Activated gamma-delta T cell (primary cell): ENCODE measurements around the gene APRT.
A peak's percentile ranks its signal among the peaks of the same experiment; 100 is the strongest.
"Not testable (repeated sequence)": the region's sequence is repeated elsewhere in the genome, so short reads cannot be mapped to it uniquely, and the experiment has no call there.

Experiments used
- DNase-seq: peaks from one replicate; lab custom pipeline; 2025; lab: John Stamatoyannopoulos, UW

The APRT gene

DNA sequence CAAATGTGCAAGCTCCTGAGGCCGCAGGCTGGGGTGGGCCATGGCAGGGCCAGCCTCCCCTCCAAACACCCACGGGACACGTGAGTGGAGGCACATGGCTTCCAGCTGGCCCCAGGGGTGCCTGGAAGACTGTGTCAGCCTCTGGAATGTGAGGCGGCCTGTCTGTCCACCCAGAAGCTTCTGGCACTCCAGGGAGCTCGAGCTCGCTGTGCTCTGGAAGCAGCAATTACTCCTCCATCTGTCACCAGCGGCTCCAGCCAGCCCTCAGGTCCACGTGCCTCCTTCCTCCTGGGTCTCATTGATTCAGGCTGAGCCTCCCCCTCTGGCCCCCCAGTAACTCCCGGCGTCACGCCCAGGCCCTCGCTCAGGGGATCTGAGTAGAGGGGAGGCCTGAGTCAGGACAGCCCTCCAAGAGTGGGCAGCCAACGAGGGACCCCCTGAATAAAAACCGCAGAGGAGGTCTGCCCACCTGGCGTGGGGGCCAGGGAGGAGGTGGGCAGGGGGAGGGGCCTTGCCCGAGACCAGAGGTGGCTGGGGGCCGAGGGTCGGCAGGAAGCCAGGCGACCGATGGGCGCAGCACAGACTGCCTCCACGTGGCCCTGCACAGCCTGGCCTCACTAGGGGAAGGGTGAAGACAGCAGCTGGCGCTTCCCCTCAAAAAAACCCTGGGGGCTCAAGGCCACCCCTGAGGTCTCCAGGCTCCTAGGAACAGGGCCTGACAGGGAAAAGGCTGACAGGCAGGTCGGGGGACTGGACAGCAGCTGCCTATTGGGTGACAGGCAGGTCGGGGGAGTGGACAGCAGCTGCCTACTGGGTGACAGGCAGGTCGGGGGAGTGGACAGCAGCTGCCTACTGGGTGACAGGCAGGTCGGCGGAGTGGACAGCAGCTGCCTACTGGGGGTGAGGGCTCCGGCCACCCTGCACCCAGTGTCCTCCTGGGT is 38.6 kb downstream of the APRT start:
- no peak for DNase-seq

DNA sequence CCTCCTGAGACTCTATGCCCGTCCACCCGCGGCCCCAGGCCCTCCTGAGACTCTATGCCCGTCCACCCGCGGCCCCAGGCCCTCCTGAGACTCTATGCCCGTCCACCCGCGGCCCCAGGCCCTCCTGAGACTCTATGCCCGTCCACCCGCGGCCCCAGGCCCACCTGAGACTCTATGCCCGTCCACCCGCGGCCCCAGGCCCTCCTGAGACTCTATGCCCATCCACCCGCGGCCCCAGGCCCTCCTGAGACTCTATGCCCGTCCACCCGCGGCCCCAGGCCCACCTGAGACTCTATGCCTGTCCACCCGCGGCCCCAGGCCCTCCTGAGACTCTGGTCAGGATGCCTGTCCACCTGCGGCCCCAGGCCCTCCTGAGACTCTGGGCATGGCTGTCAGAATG is 39.9 kb downstream of the APRT start:
- DNase-seq: not testable (repeated sequence)

DNA sequence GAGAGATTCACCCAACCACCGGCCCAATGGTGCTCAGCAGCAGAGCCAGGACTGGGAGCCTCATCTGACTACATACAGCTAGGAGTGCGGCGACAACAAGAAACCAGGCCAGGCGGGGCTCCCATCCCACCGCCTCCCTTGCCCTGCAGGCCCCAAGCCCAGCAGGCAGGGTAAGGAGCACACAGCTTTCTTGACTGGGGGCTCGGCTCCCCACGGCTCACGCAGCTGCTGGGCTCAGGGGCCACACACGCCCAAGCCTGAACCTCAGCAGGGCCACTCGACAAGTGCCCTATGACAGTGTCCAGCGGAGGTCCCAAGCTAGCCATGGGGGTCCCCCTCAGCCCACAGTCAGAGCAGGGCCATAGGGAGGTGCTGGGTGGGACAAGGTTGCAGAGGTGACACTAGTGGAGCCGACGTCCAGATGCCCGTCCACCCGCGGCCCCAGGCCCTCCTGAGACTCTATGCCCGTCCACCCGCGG is 40.4 kb downstream of the APRT start:
- DNase-seq: no peak

DNA sequence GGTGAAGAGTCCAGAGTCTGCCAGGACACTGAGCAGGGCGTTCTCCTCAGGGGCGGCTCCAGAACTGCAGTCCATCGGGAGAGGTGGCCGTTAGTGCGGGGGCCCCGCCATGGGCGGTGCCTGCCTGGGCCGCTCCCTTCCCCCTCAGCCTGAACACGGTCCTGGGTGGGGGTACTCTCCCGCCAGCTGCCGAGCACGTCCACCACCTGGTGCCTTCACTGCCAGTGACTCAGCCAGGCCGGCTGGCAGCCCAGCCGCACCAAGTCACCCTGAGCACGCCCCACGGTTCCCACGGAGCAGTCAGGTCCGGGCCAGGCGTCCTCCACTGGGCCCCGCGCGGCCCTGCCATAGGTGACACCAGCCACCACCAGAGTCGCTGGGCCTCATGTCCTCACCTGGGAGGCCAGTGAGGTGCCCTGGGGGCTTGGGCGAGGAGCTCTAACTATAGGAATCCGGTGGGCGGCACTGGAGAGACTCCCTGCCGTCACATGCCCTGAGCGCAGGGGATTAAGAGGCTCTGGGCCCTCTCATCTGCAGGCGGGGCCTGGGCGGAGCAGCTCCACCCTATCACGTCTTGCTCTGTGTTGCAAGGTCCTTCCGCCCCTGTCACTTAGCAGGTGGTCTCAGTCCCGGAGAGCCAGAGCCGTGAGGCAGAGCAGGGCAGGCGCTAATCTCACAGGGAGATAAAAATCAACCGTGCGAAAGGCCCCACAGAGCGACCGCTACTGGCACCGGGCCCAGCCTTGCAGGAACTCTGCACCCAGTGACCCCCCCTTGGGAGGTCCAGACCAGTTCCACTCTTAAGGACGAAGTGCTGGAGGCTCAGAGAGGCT is 41.1 kb downstream of the APRT start:
- DNase-seq: peak; percentile 32

DNA sequence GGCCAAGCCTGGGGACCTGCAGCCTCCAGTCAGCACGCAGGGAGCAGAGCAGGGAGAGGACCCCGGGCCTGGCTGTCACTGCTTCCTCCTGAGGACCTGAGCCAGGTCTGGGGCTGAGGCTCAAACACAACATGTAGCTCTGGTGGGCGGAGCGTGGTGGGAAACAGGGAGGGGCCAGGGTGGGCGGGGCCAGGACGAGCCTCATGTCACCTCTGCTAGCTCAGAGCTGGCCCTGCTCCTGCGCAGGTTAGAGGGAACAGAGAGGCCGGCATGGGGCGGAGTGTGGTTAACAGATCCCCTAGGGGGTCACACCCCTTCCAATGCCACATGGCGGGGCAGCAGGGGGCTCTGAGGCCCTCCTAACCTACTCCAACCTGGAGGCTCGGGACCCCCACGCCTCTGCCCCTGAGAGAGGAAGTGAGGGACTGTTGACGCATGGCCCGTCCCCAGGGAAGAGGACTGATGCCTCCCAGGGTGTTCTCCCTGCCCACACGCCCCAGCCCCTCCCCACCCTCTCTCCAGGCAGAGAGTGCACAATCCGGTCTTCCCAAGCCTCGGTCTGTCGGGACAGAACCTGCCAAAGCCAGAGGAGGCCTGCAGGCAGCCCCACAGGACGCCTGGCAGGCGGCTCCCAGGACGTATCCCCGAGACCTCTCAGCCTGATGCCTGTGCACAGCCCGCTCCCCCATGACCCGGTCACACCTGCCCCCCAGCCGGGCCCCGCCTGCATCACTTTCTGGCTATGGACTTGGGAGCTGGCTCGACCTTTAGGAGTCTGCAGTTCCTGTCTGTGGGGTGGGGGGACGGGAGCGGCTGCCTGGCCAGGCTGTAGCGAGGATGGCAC is 41.9 kb downstream of the APRT start:
- DNase-seq: no peak

DNA sequence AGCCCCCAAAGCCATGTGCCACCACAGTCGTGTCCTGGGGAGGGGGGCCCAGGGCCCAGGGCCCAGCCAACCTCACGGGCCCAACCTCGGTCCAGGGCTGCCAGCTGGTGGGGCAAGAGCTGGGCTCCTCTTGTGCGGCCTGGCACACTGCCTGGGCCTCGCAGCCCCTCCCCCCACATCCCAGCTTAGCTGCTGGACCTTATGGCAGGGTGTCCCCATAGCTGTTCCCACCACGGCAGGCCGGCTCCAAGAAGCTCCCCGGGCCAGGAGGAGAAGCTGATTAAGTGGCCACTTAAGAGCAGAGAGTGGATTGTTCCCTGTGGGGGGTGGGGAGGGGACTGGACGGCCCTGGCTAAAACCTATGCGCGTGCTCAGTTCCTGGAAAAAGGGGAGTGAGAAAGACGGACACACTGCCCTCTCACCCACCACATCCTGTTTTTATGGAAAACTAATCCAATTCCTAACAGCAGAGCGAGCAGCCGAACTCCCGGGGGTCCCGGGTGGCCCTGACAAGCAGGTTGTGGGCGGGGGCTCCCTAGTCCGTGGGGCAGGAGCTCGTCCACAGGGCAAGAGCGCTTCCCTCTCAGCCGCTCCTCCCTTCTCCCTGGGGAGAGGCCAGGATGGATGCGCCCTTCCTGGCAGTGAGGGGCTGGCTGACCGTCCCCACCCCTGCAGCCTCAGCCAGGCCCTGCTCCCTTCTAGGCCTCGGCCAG is 43.5 kb downstream of the APRT start:
- no peak for DNase-seq

DNA sequence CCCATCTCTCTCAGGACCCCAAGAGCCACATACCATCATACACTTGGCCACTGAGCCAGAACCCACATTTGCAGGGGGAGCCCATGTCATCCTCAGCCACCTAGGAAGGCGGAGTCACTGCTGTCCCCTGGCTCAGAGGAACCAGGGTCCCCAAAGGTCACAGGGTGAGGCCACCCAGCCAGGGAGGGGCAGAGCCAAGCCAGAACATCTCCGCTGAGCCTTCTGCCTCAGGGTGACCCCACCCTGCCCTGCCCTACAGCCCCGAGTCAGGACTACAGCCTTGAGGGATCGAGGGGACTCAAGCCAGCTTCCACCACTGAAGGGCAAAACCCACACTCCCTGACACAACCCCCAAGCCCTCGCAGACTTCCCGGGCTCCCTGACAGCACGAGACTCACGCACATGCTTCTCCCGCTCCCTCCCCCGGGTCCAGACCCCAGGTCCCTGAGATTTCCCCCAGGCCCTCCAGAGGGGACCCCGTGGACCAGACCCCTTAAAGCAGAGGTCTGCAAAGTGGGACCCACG is 44.1 kb downstream of the APRT start:
- DNase-seq: no peak

DNA sequence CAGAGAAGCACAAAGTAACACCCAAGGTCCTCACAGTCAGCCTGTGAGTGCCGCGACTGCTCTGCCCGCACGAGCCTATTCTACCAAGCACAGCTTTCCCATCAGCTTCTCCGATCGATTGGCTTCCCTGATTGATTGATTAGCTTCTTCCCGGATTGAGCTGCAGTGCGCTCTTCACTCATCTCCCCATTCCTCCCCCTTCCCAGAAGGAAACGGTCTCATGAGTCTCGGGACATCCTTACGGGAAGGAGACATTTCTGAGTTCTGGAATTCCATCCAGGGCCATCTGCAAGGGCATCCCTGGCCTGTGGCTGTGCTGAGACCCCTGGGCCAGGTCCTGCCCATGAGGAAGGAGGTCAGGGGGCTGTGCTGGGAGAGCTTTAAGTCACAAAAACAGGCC is 44.8 kb downstream of the APRT start:
- no peak for DNase-seq

DNA sequence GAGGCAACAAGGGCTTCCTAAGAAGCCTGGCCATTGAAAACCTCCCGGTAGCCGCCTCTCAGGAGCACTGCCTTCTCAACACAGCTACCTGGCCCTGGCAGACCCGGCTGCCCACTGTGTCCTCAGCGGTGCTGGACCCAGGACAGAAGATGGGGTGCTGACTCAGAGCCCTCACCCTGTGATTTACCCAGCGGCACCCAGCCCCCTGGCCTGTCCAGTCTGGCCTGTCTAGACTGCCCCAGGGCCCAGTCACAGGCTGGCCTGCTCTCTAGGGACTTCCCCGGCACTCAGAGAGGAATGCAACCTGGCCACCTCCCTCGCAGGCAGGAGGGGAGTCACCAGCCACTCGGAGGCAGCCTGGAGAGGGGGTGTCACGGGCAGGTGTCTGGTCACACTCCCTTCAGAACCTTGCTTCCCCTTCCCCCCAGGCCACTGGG is 46.8 kb downstream of the APRT start:
- DNase-seq: no peak

DNA sequence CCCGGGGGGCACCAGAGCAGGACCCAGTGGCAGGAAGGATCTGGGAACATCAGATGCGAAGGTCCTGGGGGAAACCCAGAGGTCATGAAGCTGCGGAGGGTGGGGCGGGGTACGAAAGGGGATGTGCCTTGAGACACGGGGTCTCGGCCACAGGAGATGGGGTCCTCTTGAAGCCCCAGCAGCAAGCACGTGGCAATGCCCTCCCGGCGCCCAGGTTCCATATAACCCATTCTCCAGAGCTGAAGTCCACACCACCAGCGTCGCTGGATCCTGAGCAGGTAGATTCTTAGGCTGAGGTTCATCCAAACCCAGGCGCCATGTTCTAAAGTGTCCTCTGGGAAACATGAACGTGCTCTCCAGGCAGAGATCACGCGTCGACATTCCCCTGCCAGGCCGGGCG is 47.6 kb downstream of the APRT start:
- DNase-seq: no peak

DNA sequence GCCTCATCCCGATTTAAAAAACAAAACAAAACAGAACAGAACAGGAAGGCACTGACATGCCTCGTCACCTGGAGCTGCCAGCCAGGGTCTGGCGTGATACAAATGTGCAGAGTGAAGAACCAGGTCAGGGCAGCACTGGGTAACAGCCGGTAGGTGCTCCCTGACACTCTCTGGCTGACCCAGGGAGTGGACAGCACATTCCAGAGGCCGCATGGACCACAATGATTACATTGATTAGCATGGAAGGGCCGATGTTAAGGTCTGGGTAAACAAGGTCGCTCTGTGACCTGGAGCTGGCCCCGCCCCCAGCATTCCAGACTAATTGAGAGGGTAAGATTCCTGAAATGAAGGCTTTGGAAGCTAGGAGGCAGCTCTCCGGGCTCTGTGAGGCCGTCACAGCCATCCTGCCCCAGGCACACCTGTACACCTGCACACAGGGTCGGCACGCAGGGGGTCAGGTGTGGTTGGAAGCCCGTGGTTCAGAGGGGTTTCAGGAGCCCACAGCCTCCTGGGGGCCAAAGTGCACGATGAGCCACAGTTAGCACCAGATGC is 48.1 kb downstream of the APRT start:
- DNase-seq: no peak

DNA sequence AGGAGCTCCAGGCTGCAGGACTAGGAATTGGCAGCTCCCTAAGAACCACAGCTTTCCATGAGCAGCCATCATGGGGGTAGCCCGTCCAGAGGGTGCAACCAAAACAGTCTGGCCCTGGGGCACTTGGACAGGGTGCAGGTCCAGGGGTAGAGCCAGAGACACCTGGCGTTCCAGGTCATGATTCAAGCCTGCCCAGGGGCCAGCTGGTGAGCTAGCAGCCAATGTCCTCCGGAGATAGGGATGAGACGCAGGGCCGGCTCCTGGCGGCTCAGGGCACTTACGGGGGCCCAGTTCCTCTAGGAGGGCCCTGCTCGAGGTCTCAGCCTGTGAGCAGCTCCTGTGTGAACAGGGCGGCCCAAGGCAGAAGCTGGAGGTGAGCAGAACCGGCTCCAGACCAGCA is 48.8 kb downstream of the APRT start:
- DNase-seq: no peak

DNA sequence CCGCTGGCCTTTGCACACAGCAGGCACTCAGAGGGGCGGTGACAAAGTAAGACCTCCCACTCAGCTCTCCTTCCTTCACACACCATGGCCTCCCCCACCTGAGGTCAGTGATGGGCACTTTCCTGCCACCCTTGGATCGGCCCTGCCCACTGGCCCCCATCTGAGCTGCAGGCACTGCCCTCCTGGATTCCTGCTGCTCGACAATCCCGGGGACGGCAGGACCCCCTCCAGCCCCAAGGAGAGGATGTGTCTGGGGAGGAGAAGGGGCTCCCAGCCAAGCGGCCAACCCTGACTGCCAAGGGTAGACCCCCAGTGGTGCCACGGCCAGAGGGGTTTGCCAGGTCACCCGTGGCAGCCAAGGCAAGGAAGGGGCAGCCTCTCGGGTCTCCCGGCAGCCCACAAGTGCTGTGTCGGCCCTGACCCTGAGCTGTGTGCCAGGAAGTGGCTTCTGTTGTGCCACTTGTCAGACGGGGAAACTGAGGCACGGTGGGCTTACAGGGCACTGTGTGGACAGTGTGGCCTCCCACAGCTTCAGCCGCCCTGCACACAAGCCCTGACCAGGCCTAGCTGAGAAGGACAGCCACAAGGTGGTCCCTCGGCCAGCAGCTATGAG is 49.4 kb downstream of the APRT start:
- no peak for DNase-seq

DNA sequence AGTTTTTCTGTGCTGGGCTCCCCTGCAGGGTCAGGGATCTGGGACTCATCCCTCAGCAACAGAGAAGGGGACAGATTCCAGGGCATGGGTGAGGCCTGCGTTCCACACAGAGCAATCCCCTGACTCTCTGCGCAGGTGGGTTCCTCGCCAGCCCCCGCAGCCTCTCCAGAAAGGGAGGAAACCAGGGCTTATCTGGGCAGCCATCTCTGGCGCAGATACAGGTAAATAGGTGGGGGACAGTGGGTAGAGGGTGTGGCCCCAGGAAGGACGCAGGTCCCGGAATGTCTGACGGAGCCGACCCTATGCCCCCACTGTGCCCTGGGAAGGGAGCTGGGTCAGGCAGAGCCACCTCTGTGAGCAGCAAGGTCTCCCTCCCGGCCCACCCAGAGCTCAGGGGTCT is 49.9 kb downstream of the APRT start:
- no peak for DNase-seq

DNA sequence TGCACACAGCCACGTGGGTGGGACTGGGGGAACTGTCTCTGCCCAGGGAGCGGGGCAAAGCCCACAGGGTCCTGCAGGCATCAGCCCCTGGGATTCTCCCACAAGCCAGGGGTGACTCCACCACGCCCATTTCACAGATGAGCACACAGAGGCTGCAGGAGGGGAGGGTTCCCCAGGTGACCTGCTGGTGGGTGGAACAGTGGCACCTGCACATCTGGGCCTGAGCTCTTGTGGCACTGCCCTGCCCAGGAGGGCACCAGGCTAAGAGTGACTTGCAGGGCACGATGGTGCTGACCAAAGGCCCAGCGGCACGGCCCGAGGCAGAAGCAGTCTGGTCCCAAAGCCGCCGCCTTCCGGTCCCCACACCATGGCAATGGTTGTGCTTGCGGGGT is 50.6 kb downstream of the APRT start:
- DNase-seq: no peak

DNA sequence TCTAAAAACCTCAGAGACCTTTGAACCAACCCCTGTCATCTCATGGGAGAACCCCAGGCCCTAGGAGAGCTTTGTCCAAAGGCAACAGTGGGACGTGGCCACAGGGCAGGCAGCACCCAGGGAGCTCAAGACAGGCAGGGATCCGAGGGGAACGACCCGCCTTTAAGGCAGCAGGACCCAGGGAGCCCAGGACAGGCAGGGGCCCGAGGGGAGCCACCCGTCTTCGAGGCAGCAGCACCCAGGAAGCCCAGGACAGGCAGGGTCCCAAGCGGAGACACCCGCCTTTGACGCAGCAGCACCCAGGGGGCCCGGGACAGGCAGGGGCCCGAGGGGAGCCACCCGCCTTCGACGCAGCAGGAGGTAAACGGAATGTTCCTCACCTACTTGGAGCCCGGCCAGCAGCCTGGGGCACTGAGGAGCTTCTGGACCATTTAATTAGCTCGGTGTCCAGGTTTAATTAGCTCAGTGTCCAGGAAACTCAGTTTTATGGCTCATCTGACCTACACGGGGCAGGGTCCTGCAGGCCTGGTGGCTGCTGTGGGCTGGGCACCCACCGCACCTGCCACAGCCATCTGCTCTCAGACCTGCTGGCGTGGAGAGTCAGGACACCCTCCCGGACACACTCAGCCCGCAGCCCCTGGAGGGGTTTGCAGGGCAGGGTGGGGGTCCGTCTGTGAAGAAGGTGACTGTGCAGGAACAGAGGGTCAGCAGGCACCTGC is 51.1 kb downstream of the APRT start:
- DNase-seq: no peak

DNA sequence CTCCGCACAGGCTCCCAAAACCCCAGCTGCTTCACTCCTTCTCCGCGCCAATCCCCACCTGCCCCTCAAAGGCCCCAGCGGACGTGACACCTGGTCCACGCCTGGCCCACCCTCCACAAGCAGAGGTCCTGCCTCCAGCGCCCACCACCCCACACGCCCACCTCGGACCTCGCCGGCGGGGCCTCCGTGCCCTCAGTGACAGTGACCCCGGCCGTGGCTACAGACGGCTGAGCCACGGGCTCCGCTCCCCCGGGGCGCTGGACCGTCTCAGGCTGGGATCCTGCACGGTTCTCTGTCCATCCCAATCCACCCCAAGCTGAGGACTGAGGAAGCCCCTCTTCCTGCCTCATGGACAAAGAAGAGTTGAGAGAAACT is 51.8 kb downstream of the APRT start:
- DNase-seq: no peak
